ENCODE data around the gene C5orf15. TPM values are rescaled to one million over a fixed set of nuclear protein-coding genes. Genes with fewer than 3 reads are reported as not detected.
A peak's percentile ranks its signal among the peaks of the same experiment; 100 is the strongest.

Gene C5orf15
- total RNA-seq, 1 experiment from 2014 or later = 63.2 TPM

GRCh38 chr5:133994990-133995333 lies 26.5 kb upstream of the C5orf15 start:
- Histone ChIP-seq H3K4me3 (ENCODE audit: low read depth in 2 of 2, low read length in 2 of 2) (no peak overlapping the region), H3K27ac (ENCODE audit: low read length) (peak overlapping the region; percentile 67), H3K27me3 (ENCODE audit: control insufficient read depth, insufficient read depth, low read length) (no peaks in the 10 kb centered on the region), H3K36me3 (ENCODE audit: control insufficient read depth, insufficient read depth, low read length) (peaks cover 14% of the 10 kb centered on the region), H3K4me1 (ENCODE audit: control insufficient read depth, insufficient read depth, low read length) (peaks cover 74% of the 10 kb centered on the region), H3K9me3 (ENCODE audit: control insufficient read depth, insufficient read depth, low read depth, low read length) (no peaks in the 10 kb centered on the region)
- ChIA-PET CTCF (no interaction called here), POLR2A (interaction anchor here (1.3 kb wide), 1 partner anchor 9 kb away, joined by 4 read pairs; no protein-coding TSS in a partner anchor)
- in situ Hi-C loops (cut with HindIII; ENCODE audit: low pct_unique_long_range_greater_than_20kb, low sequenced_read_pairs) (no loop called here), intact Hi-C loops (cut with micrococcal nuclease; ENCODE audit: unreplicated experiment) (no loop called here)
- ATAC-seq (no peak), DNase-seq (ENCODE audit: low read depth, low spot score) (no peak)
- TF ChIP-seq POLR2AphosphoS5 (IDR thresholded peaks at IDR 0.05; ENCODE audit: low read depth, low read length) = no peak
- no peak for TF ChIP-seq SIN3A (IDR thresholded peaks at IDR 0.05; ENCODE audit: borderline replicate concordance, insufficient read depth, low read depth, low read length)
- TF ChIP-seq, protein P1, sequence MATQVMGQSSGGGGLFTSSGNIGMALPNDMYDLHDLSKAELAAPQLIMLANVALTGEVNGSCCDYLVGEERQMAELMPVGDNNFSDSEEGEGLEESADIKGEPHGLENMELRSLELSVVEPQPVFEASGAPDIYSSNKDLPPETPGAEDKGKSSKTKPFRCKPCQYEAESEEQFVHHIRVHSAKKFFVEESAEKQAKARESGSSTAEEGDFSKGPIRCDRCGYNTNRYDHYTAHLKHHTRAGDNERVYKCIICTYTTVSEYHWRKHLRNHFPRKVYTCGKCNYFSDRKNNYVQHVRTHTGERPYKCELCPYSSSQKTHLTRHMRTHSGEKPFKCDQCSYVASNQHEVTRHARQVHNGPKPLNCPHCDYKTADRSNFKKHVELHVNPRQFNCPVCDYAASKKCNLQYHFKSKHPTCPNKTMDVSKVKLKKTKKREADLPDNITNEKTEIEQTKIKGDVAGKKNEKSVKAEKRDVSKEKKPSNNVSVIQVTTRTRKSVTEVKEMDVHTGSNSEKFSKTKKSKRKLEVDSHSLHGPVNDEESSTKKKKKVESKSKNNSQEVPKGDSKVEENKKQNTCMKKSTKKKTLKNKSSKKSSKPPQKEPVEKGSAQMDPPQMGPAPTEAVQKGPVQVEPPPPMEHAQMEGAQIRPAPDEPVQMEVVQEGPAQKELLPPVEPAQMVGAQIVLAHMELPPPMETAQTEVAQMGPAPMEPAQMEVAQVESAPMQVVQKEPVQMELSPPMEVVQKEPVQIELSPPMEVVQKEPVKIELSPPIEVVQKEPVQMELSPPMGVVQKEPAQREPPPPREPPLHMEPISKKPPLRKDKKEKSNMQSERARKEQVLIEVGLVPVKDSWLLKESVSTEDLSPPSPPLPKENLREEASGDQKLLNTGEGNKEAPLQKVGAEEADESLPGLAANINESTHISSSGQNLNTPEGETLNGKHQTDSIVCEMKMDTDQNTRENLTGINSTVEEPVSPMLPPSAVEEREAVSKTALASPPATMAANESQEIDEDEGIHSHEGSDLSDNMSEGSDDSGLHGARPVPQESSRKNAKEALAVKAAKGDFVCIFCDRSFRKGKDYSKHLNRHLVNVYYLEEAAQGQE (IDR thresholded peaks at IDR 0.05; ENCODE audit: insufficient read depth in 1 of 2, low read depth in 2 of 2, low read length in 1 of 2) = no peak
- TF ChIP-seq CTCF (IDR thresholded peaks at IDR 0.05) = no peak
- no peak for TF ChIP-seq TCF7L2 (IDR thresholded peaks at IDR 0.05; ENCODE audit: low read depth, low read length)
- no TSS peak for BruUV-seq (replicated peaks)

DNA sequence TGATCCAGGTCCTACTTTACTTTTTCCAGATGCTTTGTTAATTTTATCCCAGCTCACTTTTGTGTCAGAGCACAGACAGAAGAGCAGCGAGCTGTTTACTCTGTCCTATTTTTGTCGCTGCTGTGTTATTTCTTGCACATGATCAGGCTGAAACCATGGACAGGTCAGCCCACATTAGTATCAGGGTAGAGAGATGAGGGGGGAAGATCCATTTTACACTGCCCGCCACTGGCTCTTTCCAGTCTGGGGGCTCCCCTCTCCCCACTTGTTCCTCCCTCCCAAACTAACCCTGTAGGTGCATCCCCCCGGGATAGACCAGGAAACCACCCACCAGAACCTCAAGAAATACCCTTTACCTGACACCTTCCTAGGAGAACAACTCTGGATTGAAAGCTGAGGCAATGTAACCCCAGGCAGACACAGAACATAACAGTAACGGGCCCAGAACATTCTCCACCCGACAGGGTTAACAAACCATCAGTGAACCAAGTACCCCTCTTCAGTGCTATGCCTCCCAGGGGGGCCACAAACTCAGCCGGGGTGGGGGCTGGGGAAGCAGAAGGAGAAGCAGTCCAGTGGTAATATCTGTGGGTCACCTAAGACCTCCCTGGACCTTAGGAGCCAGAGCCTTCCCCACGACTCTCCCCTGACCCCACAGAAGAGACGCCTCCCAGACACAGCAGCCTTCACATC lies 26.0 kb upstream of the C5orf15 start:
- H3K9me3 ChIP-seq (ENCODE audit: control insufficient read depth, insufficient read depth, low read depth, low read length) = no peaks in the 10 kb centered on the region
- POLR2A ChIA-PET = interaction anchor here (1.3 kb wide), 1 partner anchor 9 kb away, joined by 4 read pairs; no protein-coding TSS in a partner anchor

More for the DNA sequence above, 26.0 kb upstream of the C5orf15 start:
- Histone ChIP-seq H3K4me3 (ENCODE audit: low read depth in 2 of 2, low read length in 2 of 2) (no peak overlapping the region), H3K4me1 (ENCODE audit: control insufficient read depth, insufficient read depth, low read length) (peaks cover 68% of the 10 kb centered on the region), H3K27ac (ENCODE audit: low read length) (peak overlapping the region; percentile 67), H3K36me3 (ENCODE audit: control insufficient read depth, insufficient read depth, low read length) (peaks cover 15% of the 10 kb centered on the region), H3K27me3 (ENCODE audit: control insufficient read depth, insufficient read depth, low read length) (no peaks in the 10 kb centered on the region)
- DNase-seq (ENCODE audit: low read depth, low spot score) = no peak
- in situ Hi-C loops (cut with HindIII; ENCODE audit: low pct_unique_long_range_greater_than_20kb, low sequenced_read_pairs) = no loop called here
- intact Hi-C loops (cut with micrococcal nuclease; ENCODE audit: unreplicated experiment) = no loop called here
- no peak for ATAC-seq
- BruUV-seq (replicated peaks) = no TSS peak
- no peak for TF ChIP-seq TCF7L2 (IDR thresholded peaks at IDR 0.05; ENCODE audit: low read depth, low read length)
- TF ChIP-seq, protein P1 (IDR thresholded peaks at IDR 0.05; ENCODE audit: insufficient read depth in 1 of 2, low read depth in 2 of 2, low read length in 1 of 2) = no peak
- no peak for TF ChIP-seq POLR2AphosphoS5 (IDR thresholded peaks at IDR 0.05; ENCODE audit: low read depth, low read length)
- TF ChIP-seq SIN3A (IDR thresholded peaks at IDR 0.05; ENCODE audit: borderline replicate concordance, insufficient read depth, low read depth, low read length) = no peak
- no peak for TF ChIP-seq CTCF (IDR thresholded peaks at IDR 0.05)
- CTCF ChIA-PET = no interaction called here
